Endothelial cell of umbilical vein (primary cell): ENCODE results near the gene ZNF598. TPM values are rescaled to one million over a fixed set of nuclear protein-coding genes. Genes with fewer than 3 reads are reported as not detected.

Experiments used
- BruUV-seq: library from RNA; stranded (reverse); fragments of 400-500 nt; replicated peaks from 2 replicates; lab custom pipeline; 2021; lab: Mats Ljungman, UMichigan
- CTCF ChIA-PET: fragments of 300-600, 350-600 bp; sonication (Branson Sonifier 250); formaldehyde crosslinking; loops from one replicate; lab custom pipeline; 2021; ENCODE audit warnings: antibody characterized with exemption, inconsistent platforms; lab: Charles Lee
- POLR2A ChIA-PET: fragments of 300-600, 350-600 bp; sonication (Branson Sonifier 250); formaldehyde crosslinking; loops from one replicate; lab custom pipeline; 2021; ENCODE audit warnings: antibody characterized with exemption, inconsistent platforms; lab: Charles Lee
- DNase-seq: peaks from one replicate; pipeline ENCODE4 v3.0.0-alpha.2; 2011; ENCODE audit warnings: low read depth, low spot score
- FAIRE-seq: peaks from 2 replicates; lab custom pipeline; 2011; peaks lifted over from hg19 to GRCh38; lab: Jason Lieb, UNC
- H2AFZ ChIP-seq: 2 replicates; pipeline ENCODE4 v1.6.0; 2012; ENCODE audit warnings: low read depth, low read length, control low read depth, inconsistent platforms
- H3K27ac ChIP-seq: 2 replicates; pipeline ENCODE4 v1.5.1; 2011; ENCODE audit warnings: low read depth, mild to moderate bottlenecking, control low read depth, low read length, moderate library complexity; ENCODE audit not compliant: insufficient read depth
- H3K27me3 ChIP-seq, 2 experiments: 2 replicates each; pipeline versions ENCODE4 v1.6.0 to v1.6.1; 2011; ENCODE audit warnings: low read length in 2 of 2, mixed read lengths in 1 of 2; ENCODE audit not compliant: control insufficient read depth in 2 of 2, insufficient read depth in 2 of 2
- H3K36me3 ChIP-seq, 2 experiments: 2 replicates in 1 of 2; 3 replicates in 1 of 2; pipeline ENCODE4 v1.5.1; 2011; ENCODE audit warnings: low read length in 2 of 2, mild to moderate bottlenecking in 1 of 2, moderate library complexity in 1 of 2; ENCODE audit not compliant: control insufficient read depth in 2 of 2, insufficient read depth in 2 of 2; ENCODE audit errors: extremely low read depth in 1 of 2
- H3K4me1 ChIP-seq: 3 replicates; pipeline ENCODE4 v1.5.1; 2011; ENCODE audit warnings: mild to moderate bottlenecking, low read length; ENCODE audit not compliant: control insufficient read depth, insufficient read depth; ENCODE audit errors: extremely low read depth
- H3K4me2 ChIP-seq: 2 replicates; pipeline ENCODE4 v1.6.1; 2011; ENCODE audit warnings: low read length, control low read depth, mixed read lengths; ENCODE audit not compliant: insufficient read depth
- H3K4me3 ChIP-seq, 3 experiments: fragments of 200-600 bp in 1 of 3; sonication (generic), shearing (Covaris generic) in 1 of 3; replicated peaks in 1 of 3; 2 replicates each; pipeline ENCODE4 v1.5.1; 2011 to 2016; ENCODE audit warnings: control low read depth in 3 of 3, low read length in 3 of 3, mild to moderate bottlenecking in 2 of 3, inconsistent platforms in 1 of 3, low read depth in 1 of 3, moderate library complexity in 1 of 3; ENCODE audit not compliant: insufficient read depth in 1 of 3
- H3K79me2 ChIP-seq: 2 replicates; pipeline ENCODE4 v1.6.0; 2012; ENCODE audit warnings: low read length, inconsistent platforms; ENCODE audit not compliant: control insufficient read depth, insufficient read depth
- H3K9ac ChIP-seq: replicated peaks from 2 replicates; pipeline ENCODE3; 2011; ENCODE audit warnings: low read length, control low read depth; ENCODE audit not compliant: insufficient read depth; ENCODE audit errors: extremely low read depth
- H3K9me1 ChIP-seq: replicated peaks from 3 replicates; pipeline ENCODE4 v1.6.0; 2011; ENCODE audit warnings: mild to moderate bottlenecking, low read length; ENCODE audit not compliant: control insufficient read depth, insufficient read depth; ENCODE audit errors: extremely low read depth
- H3K9me3 ChIP-seq: replicated peaks from 2 replicates; pipeline ENCODE4 v1.5.1; 2012; ENCODE audit warnings: low read length, inconsistent platforms; ENCODE audit not compliant: control insufficient read depth, insufficient read depth
- H4K20me1 ChIP-seq: replicated peaks from 2 replicates; pipeline ENCODE3; 2011; ENCODE audit warnings: mild to moderate bottlenecking, low read length; ENCODE audit not compliant: control insufficient read depth, insufficient read depth; ENCODE audit errors: extremely low read depth
- CTCF ChIP-seq, 2 donors: IDR thresholded peaks; 1 replicate in 1 of 2; 2 replicates in 1 of 2; pipeline ENCODE4 v1.5.1; 2011; ENCODE audit warnings: low read length in 2 of 2, mild to moderate bottlenecking in 2 of 2, moderate library complexity in 2 of 2, control low read depth in 1 of 2, inconsistent platforms in 1 of 2, low read depth in 1 of 2; ENCODE audit not compliant: insufficient read depth in 1 of 2; ENCODE audit errors: extremely low read depth in 1 of 2
- EZH2 ChIP-seq: IDR thresholded peaks from 2 replicates; pipeline ENCODE4 v1.6.1; 2012; ENCODE audit warnings: borderline replicate concordance, low read depth, mild to moderate bottlenecking, moderate library complexity, low read length, inconsistent platforms; ENCODE audit not compliant: severe bottlenecking
- FOS ChIP-seq: IDR thresholded peaks from 2 replicates; pipeline ENCODE4 v1.6.1; 2011; ENCODE audit warnings: mild to moderate bottlenecking, low read length, moderate library complexity, borderline replicate concordance; ENCODE audit not compliant: insufficient read depth
- GATA2 ChIP-seq: IDR thresholded peaks from 2 replicates; pipeline ENCODE4 v1.7.0; 2011; ENCODE audit warnings: low read depth, mild to moderate bottlenecking, moderate library complexity, mixed read lengths, low read length; ENCODE audit not compliant: insufficient read length, insufficient read depth
- JUN ChIP-seq: IDR thresholded peaks from 2 replicates; pipeline ENCODE4 v1.6.1; 2011; ENCODE audit warnings: borderline replicate concordance, low read depth; ENCODE audit not compliant: insufficient read length, insufficient read depth
- MYC ChIP-seq: IDR thresholded peaks from one replicate; pipeline ENCODE4 v1.6.1; 2011; ENCODE audit warnings: mild to moderate bottlenecking, low read depth, low read length
- POLR2A ChIP-seq: IDR thresholded peaks from 2 replicates; pipeline ENCODE4 v1.6.1; 2012; ENCODE audit warnings: low read depth, mild to moderate bottlenecking, control low read depth, low read length
- POLR2AphosphoS5 ChIP-seq: IDR thresholded peaks from 2 replicates; pipeline ENCODE4 v1.6.1; 2012; ENCODE audit warnings: low read depth, mild to moderate bottlenecking, control low read depth, low read length, moderate library complexity; ENCODE audit not compliant: insufficient read depth
- dilution Hi-C: fragments of 300-500 bp; cut with MboI; formaldehyde crosslinking; loops from one replicate; pipeline ENCODE4 v1.15.0; 2019; ENCODE audit warnings: low sequenced_read_pairs; ENCODE audit not compliant: extremely low pct_ligation_motif_present
- intact Hi-C: fragments of 100-400 bp; cut with micrococcal nuclease; formaldehyde crosslinking; loops from one replicate; pipeline ENCODE4 v1.10.0; 2022
- polyA plus RNA-seq, 4 experiments: library from polyadenylated mRNA; depleted of rRNA in 3 of 4; stranded (reverse) in 3 of 4; unstranded in 1 of 4; fragments of >200 nt; gene quantifications; 2 replicates each; pipeline versions ENCODE4 v1.2.1 to v1.2.3, GENCODE V29; 2011 to 2012; ENCODE audit warnings: missing spikeins in 1 of 4
- small RNA-seq: library from RNA; depleted of rRNA; stranded (forward); fragments of <200 nt; gene quantifications from one replicate; pipeline ENCODE3, GENCODE V24; 2012; ENCODE audit warnings: low replicate concordance, low read depth; ENCODE audit not compliant: insufficient read depth, insufficient read length
- total RNA-seq: library from RNA; stranded (reverse); gene quantifications from 2 replicates; pipeline ENCODE4 v1.2.3, GENCODE V29; 2021
- TF ChIP-seq, protein P1 (sequence below): IDR thresholded peaks from 2 replicates; pipeline ENCODE4 v1.6.1; 2011; ENCODE audit not compliant: insufficient read depth, insufficient read length

The ZNF598 gene
- total and polyA plus RNA-seq, 2 donors (not counting 3 experiments of a cell fraction or from before 2014, with no cell fraction given), result 43.3 to 67.0 TPM

DNA sequence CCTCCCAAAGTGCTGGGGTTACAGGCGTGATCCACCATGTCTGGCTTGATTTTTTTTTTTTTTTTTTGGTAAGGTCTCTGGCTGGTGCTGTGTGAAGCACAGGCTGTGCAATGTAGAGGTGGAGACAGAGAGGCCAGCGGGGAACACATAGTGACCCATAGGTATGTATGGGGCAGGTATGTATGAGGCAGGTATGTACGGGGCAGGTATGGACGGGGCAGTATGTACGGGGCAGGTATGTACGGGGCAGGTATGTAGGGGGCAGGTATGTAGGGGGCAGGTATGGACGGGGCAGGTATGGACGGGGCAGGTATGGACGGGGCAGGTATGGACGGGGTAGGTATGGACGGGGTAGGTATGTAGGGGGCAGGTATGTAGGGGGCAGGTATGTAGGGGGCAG lies 60.1 kb downstream of the ZNF598 start:
- POLR2A ChIA-PET, result no interaction called here
- FAIRE-seq, result no peak

More for the DNA sequence above, 60.1 kb downstream of the ZNF598 start:
- no peak overlapping the region for H3K9ac ChIP-seq
- no peak overlapping the region for H2AFZ ChIP-seq
- BruUV-seq, result no TSS peak
- H3K79me2 ChIP-seq, result no peaks in the 10 kb centered on the region
- H3K9me1 ChIP-seq, result no peaks in the 10 kb centered on the region
- H3K4me2 ChIP-seq, result no peak overlapping the region
- no peaks in the 10 kb centered on the region for H3K4me1 ChIP-seq
- H4K20me1 ChIP-seq, result no peaks in the 10 kb centered on the region
- TF ChIP-seq GATA2 (no peak), POLR2A (no peak), FOS (no peak), EZH2 (no peak), POLR2AphosphoS5 (no peak), MYC (no peak), CTCF (IDR thresholded peaks at IDR 0.05; ENCODE audit: extremely low read depth in 1 of 2, insufficient read depth in 1 of 2, low read depth in 1 of 2, low read length in 2 of 2) (no peak), JUN (no peak)
- TF ChIP-seq, protein P1, sequence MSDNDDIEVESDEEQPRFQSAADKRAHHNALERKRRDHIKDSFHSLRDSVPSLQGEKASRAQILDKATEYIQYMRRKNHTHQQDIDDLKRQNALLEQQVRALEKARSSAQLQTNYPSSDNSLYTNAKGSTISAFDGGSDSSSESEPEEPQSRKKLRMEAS, result no peak
- H3K4me3 ChIP-seq, result no peak overlapping the region
- dilution Hi-C loops (no loop called here), intact Hi-C loops (no loop called here)
- no peaks in the 10 kb centered on the region for H3K9me3 ChIP-seq
- CTCF ChIA-PET, result no interaction called here
- no peak overlapping the region for H3K27ac ChIP-seq
- no peaks in the 10 kb centered on the region for H3K36me3 ChIP-seq
- no peaks in the 10 kb centered on the region for H3K27me3 ChIP-seq
- no peak for DNase-seq

Small RNA genes lying within 50 kb of the gene (small RNA-seq; reads per million reads assigned to genes)
- gene AC005363.2 (not detected), gene RN7SL219P (not detected), gene SNORA10 (not detected), gene SNORA64 (not detected)

Other genes with a start within 250 kb of the ZNF598 start
Only the 30 nearest of the 33 such genes appear.
- gene MRPS34, start 236.7 kb downstream of the ZNF598 start, total RNA-seq, result 85.2 and 102 TPM in 2 replicates
- gene MRPS34, start 236.7 kb downstream of the ZNF598 start, polyA plus RNA-seq, result 82.1 and 93.8 TPM in 2 replicates
- 39.0 and 40.5 TPM in 2 replicates for gene SPSB3, start 227.2 kb downstream of the ZNF598 start, total RNA-seq
- 86.2 and 107 TPM in 2 replicates for gene SPSB3, start 227.2 kb downstream of the ZNF598 start, polyA plus RNA-seq
- 55.0 and 58.2 TPM in 2 replicates for gene NUBP2, start 226.9 kb downstream of the ZNF598 start, total RNA-seq
- 69.6 and 85.4 TPM in 2 replicates for gene NUBP2, start 226.9 kb downstream of the ZNF598 start, polyA plus RNA-seq
- gene IGFALS, start 216.1 kb downstream of the ZNF598 start, total RNA-seq, result not detected in 2 replicates
- gene IGFALS, start 216.1 kb downstream of the ZNF598 start, polyA plus RNA-seq, result 0.03 TPM in 1 of 2 replicates, not detected in the other
- gene HAGH, start 183.0 kb downstream of the ZNF598 start, total RNA-seq, result 54.3 and 56.4 TPM in 2 replicates
- 84.2 and 122 TPM in 2 replicates for gene HAGH, start 183.0 kb downstream of the ZNF598 start, polyA plus RNA-seq
- 27.9 and 44.8 TPM in 2 replicates for gene FAHD1, start 182.6 kb downstream of the ZNF598 start, total RNA-seq
- 69.2 and 85.0 TPM in 2 replicates for gene FAHD1, start 182.6 kb downstream of the ZNF598 start, polyA plus RNA-seq
- not detected in 2 replicates for gene MEIOB, start 137.7 kb downstream of the ZNF598 start, total RNA-seq
- 0.04 TPM in 1 of 2 replicates, not detected in the other for gene MEIOB, start 137.7 kb downstream of the ZNF598 start, polyA plus RNA-seq
- gene HS3ST6, start 91.4 kb downstream of the ZNF598 start, total RNA-seq, result not detected in 2 replicates
- gene HS3ST6, start 91.4 kb downstream of the ZNF598 start, polyA plus RNA-seq, result not detected in 2 replicates
- 20.7 and 25.0 TPM in 2 replicates for gene MSRB1, start 66.6 kb downstream of the ZNF598 start, total RNA-seq
- gene MSRB1, start 66.6 kb downstream of the ZNF598 start, polyA plus RNA-seq, result 42.1 and 54.6 TPM in 2 replicates
- gene RPL3L, start 55.1 kb downstream of the ZNF598 start, total RNA-seq, result not detected in 2 replicates
- not detected in 2 replicates for gene RPL3L, start 55.1 kb downstream of the ZNF598 start, polyA plus RNA-seq
- gene NDUFB10, start 50.3 kb downstream of the ZNF598 start, total RNA-seq, result 124 and 144 TPM in 2 replicates
- 167 and 192 TPM in 2 replicates for gene NDUFB10, start 50.3 kb downstream of the ZNF598 start, polyA plus RNA-seq
- 2,793 and 3,036 TPM in 2 replicates for gene RPS2, start 45.0 kb downstream of the ZNF598 start, total RNA-seq
- 9,021 and 12,733 TPM in 2 replicates for gene RPS2, start 45.0 kb downstream of the ZNF598 start, polyA plus RNA-seq
- gene RNF151, start 43.0 kb downstream of the ZNF598 start, total RNA-seq, result not detected in 2 replicates
- gene RNF151, start 43.0 kb downstream of the ZNF598 start, polyA plus RNA-seq, result not detected in 2 replicates
- 42.2 and 42.3 TPM in 2 replicates for gene TBL3, start 37.8 kb downstream of the ZNF598 start, total RNA-seq
- gene TBL3, start 37.8 kb downstream of the ZNF598 start, polyA plus RNA-seq, result 77.1 and 80.6 TPM in 2 replicates
- 0.60 TPM in 1 of 2 replicates, not detected in the other for gene NOXO1, start 28.4 kb downstream of the ZNF598 start, total RNA-seq
- 0.37 and 0.40 TPM in 2 replicates for gene NOXO1, start 28.4 kb downstream of the ZNF598 start, polyA plus RNA-seq
- gene GFER, start 25.6 kb downstream of the ZNF598 start, total RNA-seq, result 29.9 and 30.5 TPM in 2 replicates
- gene GFER, start 25.6 kb downstream of the ZNF598 start, polyA plus RNA-seq, result 13.7 and 26.0 TPM in 2 replicates
- 0.81 and 0.95 TPM in 2 replicates for gene SYNGR3, start 19.9 kb downstream of the ZNF598 start, total RNA-seq
- gene SYNGR3, start 19.9 kb downstream of the ZNF598 start, polyA plus RNA-seq, result 1.4 and 2.6 TPM in 2 replicates
- 3.3 and 3.9 TPM in 2 replicates for gene NPW, start 10.0 kb upstream of the ZNF598 start, total RNA-seq
- 0.84 and 1.8 TPM in 2 replicates for gene NPW, start 10.0 kb upstream of the ZNF598 start, polyA plus RNA-seq
- gene NHERF2, start 17.1 kb upstream of the ZNF598 start, total RNA-seq, result 71.2 and 77.7 TPM in 2 replicates
- gene NHERF2, start 17.1 kb upstream of the ZNF598 start, polyA plus RNA-seq, result 65.2 and 84.5 TPM in 2 replicates
- 35.3 and 39.8 TPM in 2 replicates for gene NTHL1, start 38.0 kb upstream of the ZNF598 start, total RNA-seq
- gene NTHL1, start 38.0 kb upstream of the ZNF598 start, polyA plus RNA-seq, result 65.8 and 77.9 TPM in 2 replicates
- gene TSC2, start 38.2 kb upstream of the ZNF598 start, total RNA-seq, result 144 TPM in 2 replicates
- gene TSC2, start 38.2 kb upstream of the ZNF598 start, polyA plus RNA-seq, result 87.9 and 116 TPM in 2 replicates
- gene PKD1, start 126.1 kb upstream of the ZNF598 start, total RNA-seq, result 92.1 and 102 TPM in 2 replicates
- gene PKD1, start 126.1 kb upstream of the ZNF598 start, polyA plus RNA-seq, result 52.5 and 62.3 TPM in 2 replicates
- 0.91 and 1.6 TPM in 2 replicates for gene RAB26, start 138.8 kb upstream of the ZNF598 start, total RNA-seq
- 2.0 and 3.1 TPM in 2 replicates for gene RAB26, start 138.8 kb upstream of the ZNF598 start, polyA plus RNA-seq
- gene TRAF7, start 146.0 kb upstream of the ZNF598 start, total RNA-seq, result 141 and 159 TPM in 2 replicates
- gene TRAF7, start 146.0 kb upstream of the ZNF598 start, polyA plus RNA-seq, result 175 and 191 TPM in 2 replicates
- 0.35 and 0.58 TPM in 2 replicates for gene CASKIN1, start 186.8 kb upstream of the ZNF598 start, total RNA-seq
- gene CASKIN1, start 186.8 kb upstream of the ZNF598 start, polyA plus RNA-seq, result 0.10 and 0.11 TPM in 2 replicates
- 36.9 and 37.0 TPM in 2 replicates for gene MLST8, start 195.6 kb upstream of the ZNF598 start, total RNA-seq
- gene MLST8, start 195.6 kb upstream of the ZNF598 start, polyA plus RNA-seq, result 129 and 181 TPM in 2 replicates
- 8.4 and 10.2 TPM in 2 replicates for gene BRICD5, start 201.0 kb upstream of the ZNF598 start, total RNA-seq
- gene BRICD5, start 201.0 kb upstream of the ZNF598 start, polyA plus RNA-seq, result 5.6 and 9.3 TPM in 2 replicates
- 29.6 and 32.0 TPM in 2 replicates for gene PGP, start 205.0 kb upstream of the ZNF598 start, total RNA-seq
- gene PGP, start 205.0 kb upstream of the ZNF598 start, polyA plus RNA-seq, result 28.5 and 40.0 TPM in 2 replicates
- gene E4F1, start 213.8 kb upstream of the ZNF598 start, total RNA-seq, result 31.9 and 32.7 TPM in 2 replicates
- gene E4F1, start 213.8 kb upstream of the ZNF598 start, polyA plus RNA-seq, result 28.6 and 40.8 TPM in 2 replicates
- gene DNASE1L2, start 226.6 kb upstream of the ZNF598 start, total RNA-seq, result 1.0 and 1.2 TPM in 2 replicates
- gene DNASE1L2, start 226.6 kb upstream of the ZNF598 start, polyA plus RNA-seq, result 0.57 and 1.3 TPM in 2 replicates